HCT116 (cell line): ENCODE measurements around the gene GRIP2. TPM values are rescaled to one million over a fixed set of nuclear protein-coding genes. Genes with fewer than 3 reads are reported as not detected.

Source experiments
- ATAC-seq: fragments of 200-7000 bp; cut with Tn5 transposase; 2 replicates; pipeline ENCODE4 v1.9.1; 2020; ENCODE audit warnings: mild to moderate bottlenecking, moderate library complexity
- BruUV-seq: library from RNA; stranded (reverse); fragments of 400-500 nt; replicated peaks from 2 replicates; lab custom pipeline; 2021; lab: Mats Ljungman, UMichigan
- CTCF ChIA-PET: fragments of 300-600 bp; sonication (Branson Sonifier 250); formaldehyde crosslinking; loops from one replicate; lab custom pipeline; 2021; ENCODE audit warnings: antibody characterized with exemption; lab: Charles Lee
- POLR2A ChIA-PET: fragments of 300-600, 350-600 bp; sonication (Branson Sonifier 250); formaldehyde crosslinking; loops from one replicate; lab custom pipeline; 2021; ENCODE audit warnings: antibody characterized with exemption; lab: Charles Lee
- RAD21 ChIA-PET, 2 experiments: fragments of 300-600 bp; sonication (Branson Sonifier 250); formaldehyde crosslinking; loops; one replicate each; lab custom pipeline; 2023; ENCODE audit warnings: low total read pairs in 2 of 2; ENCODE audit not compliant: uncharacterized antibody in 2 of 2, unreplicated experiment in 2 of 2, low non-redundant PET in 1 of 2; lab: Charles Lee
- DNase-seq: peaks from one replicate; pipeline ENCODE4 v3.0.0-alpha.2; 2010; ENCODE audit warnings: low read depth, low spot score
- H2AFZ ChIP-seq: fragments of 200-600 bp; shearing (Covaris generic), sonication (generic); 2 replicates; pipeline ENCODE4 v1.6.1; 2017; ENCODE audit warnings: low read depth, mixed run types, mixed read lengths, antibody characterized with exemption, low read length; ENCODE audit not compliant: poor library complexity, severe bottlenecking
- H3K27ac ChIP-seq: 2 replicates; pipeline ENCODE4 v1.5.1; 2012; ENCODE audit warnings: low read depth, low read length
- H3K27me3 ChIP-seq: fragments of 200-600 bp; sonication (generic); 2 replicates; pipeline ENCODE4 v1.6.1; 2016; ENCODE audit warnings: mixed run types, low read length, mixed read lengths; ENCODE audit not compliant: insufficient read depth
- H3K36me3 ChIP-seq, 2 experiments: fragments of 200-500 bp in 1 of 2; fragments of 200-600 bp in 1 of 2; sonication (Bioruptor generic) in 1 of 2; sonication (generic) in 1 of 2; 2 replicates each; pipeline versions ENCODE4 v1.5.1 to v1.6.1; 2014 to 2016; ENCODE audit warnings: low read length in 2 of 2, inconsistent platforms in 1 of 2, mixed read lengths in 1 of 2, mixed run types in 1 of 2; ENCODE audit not compliant: insufficient read depth in 2 of 2, control insufficient read depth in 1 of 2
- H3K4me1 ChIP-seq, 2 experiments: fragments of 200-600 bp in 1 of 2; sonication (generic) in 1 of 2; 2 replicates each; pipeline versions ENCODE4 v1.5.1 to v1.6.1; 2012 to 2017; ENCODE audit warnings: low read length in 2 of 2, inconsistent platforms in 1 of 2, mild to moderate bottlenecking in 1 of 2, mixed read lengths in 1 of 2, mixed run types in 1 of 2, moderate library complexity in 1 of 2; ENCODE audit not compliant: insufficient read depth in 2 of 2, control insufficient read depth in 1 of 2
- H3K4me2 ChIP-seq: fragments of 200-600 bp; sonication (generic); 2 replicates; pipeline ENCODE4 v1.6.1; 2017; ENCODE audit warnings: mixed run types, low read length, mixed read lengths
- H3K4me3 ChIP-seq, 2 experiments: fragments of 200-600 bp in 1 of 2; sonication (generic) in 1 of 2; replicated peaks in 1 of 2; 2 replicates each; pipeline ENCODE4 v1.5.1; 2011 to 2016; ENCODE audit warnings: low read length in 2 of 2, control low read depth in 1 of 2, low read depth in 1 of 2, mild to moderate bottlenecking in 1 of 2, mixed read lengths in 1 of 2, mixed run types in 1 of 2
- H3K79me2 ChIP-seq: fragments of 200-600 bp; sonication (generic); 2 replicates; pipeline ENCODE4 v1.6.1; 2017; ENCODE audit warnings: mild to moderate bottlenecking, mixed run types, low read length, moderate library complexity, mixed read lengths; ENCODE audit not compliant: insufficient read depth
- H3K9ac ChIP-seq: fragments of 200-600 bp; sonication (generic); 2 replicates; pipeline ENCODE4 v1.6.1; 2016; ENCODE audit warnings: low read length, mixed read lengths
- H3K9me2 ChIP-seq: fragments of 200-600 bp; sonication (generic), shearing (Covaris generic); 2 replicates; pipeline ENCODE4 v1.6.1; 2017; ENCODE audit warnings: mixed run types, mild to moderate bottlenecking, moderate library complexity; ENCODE audit not compliant: insufficient read depth
- H3K9me3 ChIP-seq, 2 experiments: fragments of 200-500 bp in 1 of 2; fragments of 200-600 bp in 1 of 2; sonication (Bioruptor generic) in 1 of 2; sonication (generic) in 1 of 2; 2 replicates each; pipeline ENCODE4 v1.6.1; 2014 to 2017; ENCODE audit warnings: low read length in 2 of 2, mixed read lengths in 2 of 2, inconsistent platforms in 1 of 2, low read depth in 1 of 2, mild to moderate bottlenecking in 1 of 2, mixed run types in 1 of 2, moderate library complexity in 1 of 2; ENCODE audit not compliant: control insufficient read depth in 1 of 2, insufficient read depth in 1 of 2
- H4K20me1 ChIP-seq: fragments of 200-600 bp; sonication (generic), shearing (Covaris generic); 2 replicates; pipeline ENCODE4 v1.6.1; 2017; ENCODE audit warnings: mixed run types, mild to moderate bottlenecking, moderate library complexity; ENCODE audit not compliant: insufficient read depth
- ELF1 ChIP-seq: IDR thresholded peaks from 2 replicates; pipeline ENCODE4 v1.6.1; 2012; ENCODE audit warnings: low read depth, borderline replicate concordance
- RAD21 ChIP-seq: IDR thresholded peaks from 2 replicates; pipeline ENCODE4 v1.6.1; 2012; ENCODE audit warnings: low read depth, mild to moderate bottlenecking
- SIN3A ChIP-seq: IDR thresholded peaks from 2 replicates; pipeline ENCODE4 v1.6.1; 2012; ENCODE audit warnings: low read depth
- intact Hi-C: fragments of 100-400 bp; cut with micrococcal nuclease; formaldehyde crosslinking; loops from 2 replicates; pipeline ENCODE4 v1.10.0; 2022
- total RNA-seq: library from RNA; stranded (reverse); gene quantifications from one replicate; pipeline ENCODE4 v1.2.1, GENCODE V29; 2021; ENCODE audit not compliant: unreplicated experiment
- TF ChIP-seq, protein P1 (sequence below), 3 experiments: fragments of 200-600 bp in 1 of 3; sonication (generic) in 1 of 3; IDR thresholded peaks in 2 of 3; conservative IDR thresholded peaks in 1 of 3; 2 replicates each; pipeline ENCODE4 v1.5.1; 2012 to 2017; ENCODE audit warnings: low read depth in 2 of 3, low read length in 2 of 3, antibody characterized with exemption in 1 of 3, borderline replicate concordance in 1 of 3, control low read depth in 1 of 3, mild to moderate bottlenecking in 1 of 3, mixed read lengths in 1 of 3, mixed run types in 1 of 3, moderate library complexity in 1 of 3; ENCODE audit not compliant: insufficient read depth in 1 of 3

GRIP2 gene
- total RNA-seq, 1 experiment from 2014 or later, result 0.34 TPM

DNA sequence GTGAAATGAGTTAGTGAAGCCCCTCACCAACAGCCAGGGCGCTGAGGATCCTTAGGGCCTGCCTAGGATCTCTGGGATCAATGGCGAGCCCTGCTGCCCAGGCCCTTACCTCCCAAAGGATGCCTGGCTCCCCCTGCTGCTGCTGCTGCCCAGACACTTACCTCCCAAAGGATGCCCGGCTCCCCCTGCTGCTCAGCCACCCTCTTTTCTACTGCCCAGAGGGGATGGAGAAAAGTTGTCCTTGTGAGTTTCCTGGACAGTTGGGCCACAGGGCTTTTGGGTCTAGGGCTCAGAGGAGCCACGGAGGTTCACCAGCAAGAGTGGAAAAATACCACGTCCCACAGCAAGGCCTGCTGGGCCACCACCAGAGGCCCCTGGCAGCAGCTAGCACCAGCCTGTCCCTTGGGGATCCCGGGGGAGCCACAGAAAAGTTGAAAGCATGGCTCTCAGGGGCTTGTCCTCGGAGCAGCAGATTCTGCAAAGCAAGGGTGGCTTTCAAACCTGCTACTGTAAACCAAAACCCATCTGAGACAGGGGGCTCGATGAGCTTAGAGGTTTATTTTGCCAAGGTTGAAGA is 78.3 kb downstream of the GRIP2 start:
- no peaks in the 10 kb centered on the region for H4K20me1 ChIP-seq
- no peak overlapping the region for H2AFZ ChIP-seq
- TF ChIP-seq SIN3A, result no peak
- TF ChIP-seq ELF1, result no peak
- TF ChIP-seq, protein P1, sequence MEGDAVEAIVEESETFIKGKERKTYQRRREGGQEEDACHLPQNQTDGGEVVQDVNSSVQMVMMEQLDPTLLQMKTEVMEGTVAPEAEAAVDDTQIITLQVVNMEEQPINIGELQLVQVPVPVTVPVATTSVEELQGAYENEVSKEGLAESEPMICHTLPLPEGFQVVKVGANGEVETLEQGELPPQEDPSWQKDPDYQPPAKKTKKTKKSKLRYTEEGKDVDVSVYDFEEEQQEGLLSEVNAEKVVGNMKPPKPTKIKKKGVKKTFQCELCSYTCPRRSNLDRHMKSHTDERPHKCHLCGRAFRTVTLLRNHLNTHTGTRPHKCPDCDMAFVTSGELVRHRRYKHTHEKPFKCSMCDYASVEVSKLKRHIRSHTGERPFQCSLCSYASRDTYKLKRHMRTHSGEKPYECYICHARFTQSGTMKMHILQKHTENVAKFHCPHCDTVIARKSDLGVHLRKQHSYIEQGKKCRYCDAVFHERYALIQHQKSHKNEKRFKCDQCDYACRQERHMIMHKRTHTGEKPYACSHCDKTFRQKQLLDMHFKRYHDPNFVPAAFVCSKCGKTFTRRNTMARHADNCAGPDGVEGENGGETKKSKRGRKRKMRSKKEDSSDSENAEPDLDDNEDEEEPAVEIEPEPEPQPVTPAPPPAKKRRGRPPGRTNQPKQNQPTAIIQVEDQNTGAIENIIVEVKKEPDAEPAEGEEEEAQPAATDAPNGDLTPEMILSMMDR (IDR thresholded peaks at IDR 0.05 in 2 of 3, conservative IDR thresholded peaks at IDR 0.05 in 1 of 3; ENCODE audit: borderline replicate concordance in 1 of 3, insufficient read depth in 1 of 3, low read depth in 2 of 3, low read length in 2 of 3), result peak; percentile 69 to 99 (median 81)
- TF ChIP-seq RAD21, result peak; percentile 96
- intact Hi-C loops, result loop anchor here (1.0 to 2.0 kb wide), 3 partner anchors 201 to 566 kb away; no protein-coding TSS in a partner anchor
- no peak overlapping the region for H3K4me3 ChIP-seq
- ChIA-PET CTCF (interaction anchor here (0.7 to 1.7 kb wide), 7 partner anchors 59 to 258 kb away, joined by 3 to 12 read pairs (median 4); partner anchors contain the start of gene SLC6A6), RAD21 (interaction anchor here (0.6 to 1.7 kb wide), 4 partner anchors 9 to 258 kb away, joined by 3 to 7 read pairs (median 3); no protein-coding TSS in a partner anchor), POLR2A (no interaction called here)
- H3K9ac ChIP-seq, result no peak overlapping the region
- no peaks in the 10 kb centered on the region for H3K9me2 ChIP-seq
- peaks cover 11 to 17% of the 10 kb centered on the region in 2 experiments; a peak in 3 of 4 replicates for H3K36me3 ChIP-seq
- no peaks in the 10 kb centered on the region for H3K79me2 ChIP-seq
- no peaks in the 10 kb centered on the region for H3K4me1 ChIP-seq
- H3K27ac ChIP-seq, result no peak overlapping the region
- no peaks in the 10 kb centered on the region for H3K27me3 ChIP-seq
- DNase-seq (peak; percentile 32), ATAC-seq (peak; percentile 89)
- H3K4me2 ChIP-seq, result no peak overlapping the region
- no peaks in the 10 kb centered on the region for H3K9me3 ChIP-seq
- no TSS peak for BruUV-seq
